Vagina (tissue), 2 donors: ENCODE measurements around the gene INPP4B.

ENCODE experiments used
- POLR2A ChIP-seq, 2 donors: fragments of 450-650 bp; IDR thresholded peaks; one replicate each; pipeline ENCODE4 v1.6.1; 2017; ENCODE audit warnings: antibody characterized with exemption in 2 of 2, mild to moderate bottlenecking in 2 of 2, moderate library complexity in 2 of 2
- TF ChIP-seq, protein P1 (sequence below), 3 experiments: fragments of 450-650 bp in 2 of 3; fragments of 200-600 bp in 1 of 3; sonication (generic) in 1 of 3; IDR thresholded peaks; one replicate each; pipeline ENCODE4 v1.5.1; 2017 to 2019; ENCODE audit warnings: antibody characterized with exemption in 3 of 3, mild to moderate bottlenecking in 2 of 3, moderate library complexity in 2 of 3

DNA sequence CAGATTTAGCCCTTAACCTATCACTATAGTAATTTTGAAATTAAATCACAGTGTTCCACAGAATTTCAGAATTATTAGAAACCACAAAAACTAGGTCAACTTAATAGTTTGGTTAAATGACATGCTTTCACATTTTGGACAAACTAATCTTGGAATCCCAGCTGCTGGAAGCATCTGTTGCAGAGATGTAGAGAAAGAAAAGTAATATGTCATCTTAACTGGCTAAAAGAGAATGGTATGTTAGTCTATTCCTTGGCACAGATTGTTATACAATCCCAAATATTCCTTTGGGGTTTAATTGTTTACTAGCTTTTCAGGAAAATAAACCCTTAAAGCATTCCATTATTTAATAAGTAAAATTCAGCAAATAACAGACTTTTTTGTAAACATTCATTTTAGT lies 689.8 kb downstream of the INPP4B start:
- TF ChIP-seq, protein P1, sequence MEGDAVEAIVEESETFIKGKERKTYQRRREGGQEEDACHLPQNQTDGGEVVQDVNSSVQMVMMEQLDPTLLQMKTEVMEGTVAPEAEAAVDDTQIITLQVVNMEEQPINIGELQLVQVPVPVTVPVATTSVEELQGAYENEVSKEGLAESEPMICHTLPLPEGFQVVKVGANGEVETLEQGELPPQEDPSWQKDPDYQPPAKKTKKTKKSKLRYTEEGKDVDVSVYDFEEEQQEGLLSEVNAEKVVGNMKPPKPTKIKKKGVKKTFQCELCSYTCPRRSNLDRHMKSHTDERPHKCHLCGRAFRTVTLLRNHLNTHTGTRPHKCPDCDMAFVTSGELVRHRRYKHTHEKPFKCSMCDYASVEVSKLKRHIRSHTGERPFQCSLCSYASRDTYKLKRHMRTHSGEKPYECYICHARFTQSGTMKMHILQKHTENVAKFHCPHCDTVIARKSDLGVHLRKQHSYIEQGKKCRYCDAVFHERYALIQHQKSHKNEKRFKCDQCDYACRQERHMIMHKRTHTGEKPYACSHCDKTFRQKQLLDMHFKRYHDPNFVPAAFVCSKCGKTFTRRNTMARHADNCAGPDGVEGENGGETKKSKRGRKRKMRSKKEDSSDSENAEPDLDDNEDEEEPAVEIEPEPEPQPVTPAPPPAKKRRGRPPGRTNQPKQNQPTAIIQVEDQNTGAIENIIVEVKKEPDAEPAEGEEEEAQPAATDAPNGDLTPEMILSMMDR (IDR thresholded peaks at IDR 0.05) = no peak
- TF ChIP-seq POLR2A (IDR thresholded peaks at IDR 0.05) = no peak
